GM19467 (cell line): ENCODE data around the gene BICRAL.

Experiments used
- ATAC-seq: cut with Tn5 transposase; IDR thresholded peaks from one replicate; pipeline ENCODE4 v1.9.1; 2021; ENCODE audit warnings: mild to moderate bottlenecking, moderate library complexity; ENCODE audit not compliant: unreplicated experiment

The BICRAL gene

DNA sequence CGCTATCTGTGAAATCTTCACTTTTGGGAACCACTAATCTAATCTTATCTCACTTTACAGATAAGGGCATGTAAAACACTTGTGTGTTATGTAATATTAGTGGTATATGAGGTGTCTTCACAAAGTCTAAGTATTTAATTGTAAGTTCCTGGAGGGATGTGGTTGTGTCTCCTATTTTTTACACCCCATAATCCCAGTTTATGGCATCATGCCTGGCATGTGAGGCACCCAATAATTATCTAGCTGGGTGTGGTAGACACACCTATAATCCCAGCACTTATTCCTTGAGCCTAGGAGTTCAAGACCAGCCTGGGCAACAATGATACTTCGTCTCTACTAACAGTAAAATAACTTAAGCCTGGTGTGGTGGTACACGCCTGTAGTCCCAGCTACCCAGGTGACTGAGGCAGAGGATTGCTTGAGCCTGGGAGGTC lies 19.4 kb upstream of the BICRAL start:
- no peak for ATAC-seq

DNA sequence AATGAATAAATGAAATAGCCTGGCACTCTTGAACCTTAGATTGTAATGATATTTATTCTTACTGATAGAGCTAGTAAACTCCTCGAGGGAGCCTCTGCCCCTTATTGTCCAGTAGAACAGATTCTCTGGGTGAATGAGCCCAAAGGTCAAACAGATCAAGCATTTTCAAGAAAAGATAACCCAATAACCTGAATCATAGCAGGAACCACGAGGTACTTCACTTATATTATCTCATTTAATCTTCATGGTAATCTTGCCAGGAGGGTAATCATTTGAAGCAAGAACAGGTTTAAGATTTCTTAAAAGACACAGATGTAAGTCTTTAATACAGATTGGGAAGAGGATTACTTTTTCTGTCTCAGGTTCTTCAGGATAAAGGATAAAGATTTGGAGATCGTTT lies 18.9 kb upstream of the BICRAL start:
- no peak for ATAC-seq

DNA sequence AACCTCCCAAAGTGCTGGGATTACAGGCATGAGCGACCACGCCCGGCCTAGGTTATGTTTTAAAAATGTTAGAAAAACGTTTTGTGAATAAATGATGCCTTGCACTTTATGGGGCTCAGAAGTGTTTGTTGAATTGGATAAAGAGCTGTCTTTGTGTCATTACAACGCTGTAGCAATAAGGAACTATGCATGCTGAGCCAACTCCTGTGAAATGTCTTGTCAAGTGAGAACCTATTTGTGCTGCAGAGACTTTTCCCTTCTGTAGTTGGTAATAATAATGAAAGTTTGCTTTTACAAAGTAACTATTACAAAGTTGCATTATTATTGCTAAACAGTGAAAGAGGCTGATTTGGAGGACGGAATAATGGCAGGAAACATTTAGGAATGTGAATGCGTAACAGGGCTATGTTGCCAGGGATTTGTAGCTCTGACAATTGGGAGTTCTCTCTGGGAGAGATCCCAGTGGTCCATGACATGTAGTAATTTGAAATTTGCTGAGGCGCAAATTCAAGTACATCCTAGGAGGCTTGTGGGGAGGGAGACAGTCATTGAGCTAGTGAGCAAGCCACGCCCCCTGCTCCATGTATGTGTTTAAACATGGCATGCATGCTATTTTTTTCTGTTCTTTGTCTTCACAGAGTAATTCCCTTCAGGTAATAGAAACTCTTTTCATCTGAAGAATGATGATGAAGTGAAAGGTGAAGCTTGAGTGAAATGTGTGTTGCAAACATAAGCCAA lies 16.8 kb upstream of the BICRAL start:
- ATAC-seq, result no peak

DNA sequence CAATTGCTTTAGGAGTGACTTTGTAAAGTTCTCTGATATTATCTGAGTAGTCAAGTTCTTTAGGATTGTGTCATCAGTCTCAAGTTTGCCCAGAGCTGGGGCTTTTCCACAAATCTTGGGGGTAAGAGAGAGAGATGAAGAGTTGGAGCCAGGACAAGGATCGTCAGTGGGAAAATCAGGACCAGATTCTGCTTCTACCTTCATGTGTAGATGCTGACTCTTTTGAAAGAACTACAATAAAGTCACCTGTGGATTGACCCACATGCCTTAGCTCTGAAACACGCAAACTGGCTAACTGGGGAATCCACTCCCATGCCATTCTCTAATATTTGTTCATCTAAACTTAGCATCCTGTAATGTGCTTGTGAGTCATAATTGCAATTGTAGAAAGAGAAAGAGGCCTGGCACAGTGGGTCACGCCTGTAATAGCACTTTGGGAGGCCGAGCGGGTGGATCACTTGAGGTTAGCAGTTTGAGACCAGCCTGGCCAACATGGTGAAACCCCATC lies 15.6 kb upstream of the BICRAL start:
- ATAC-seq, result no peak

DNA sequence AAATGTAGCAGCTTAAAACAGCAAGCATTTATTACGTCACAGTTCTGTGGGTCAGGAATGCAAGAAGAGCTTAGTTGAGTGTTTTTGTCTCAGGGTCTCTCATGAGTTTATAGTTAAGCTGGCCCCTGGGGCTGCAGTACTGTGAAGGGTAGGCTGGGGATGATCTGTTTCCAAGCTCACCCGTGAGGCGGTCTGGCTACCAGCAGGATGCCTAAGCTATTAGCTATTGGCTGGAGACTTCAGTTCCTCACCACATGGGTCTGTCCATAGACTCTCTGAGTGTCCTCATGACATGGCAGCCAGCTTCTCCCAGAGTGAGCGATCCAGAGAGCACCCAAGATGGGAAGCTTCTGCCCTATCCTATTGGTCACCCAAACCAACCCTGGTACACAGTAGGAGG lies 12.8 kb upstream of the BICRAL start:
- no peak for ATAC-seq

DNA sequence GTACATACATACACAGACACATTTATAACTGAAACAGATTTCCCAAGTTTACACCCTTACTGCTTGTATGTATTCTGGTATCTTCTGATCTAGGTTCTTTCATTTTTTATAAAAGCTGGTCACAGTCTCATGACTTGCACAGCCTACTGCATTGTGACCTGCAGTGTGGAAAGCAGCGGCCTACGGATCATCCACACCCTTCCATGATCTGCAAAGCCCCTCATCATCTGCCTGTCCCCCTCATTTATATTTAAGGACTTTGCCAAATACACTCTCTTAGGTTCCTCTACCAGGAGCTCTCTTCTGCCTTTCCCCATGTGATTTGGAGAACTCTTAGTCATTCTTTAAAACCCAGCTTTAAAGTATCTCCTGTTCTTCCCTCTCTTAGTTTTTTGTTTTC lies 12.0 kb upstream of the BICRAL start:
- no peak for ATAC-seq

DNA sequence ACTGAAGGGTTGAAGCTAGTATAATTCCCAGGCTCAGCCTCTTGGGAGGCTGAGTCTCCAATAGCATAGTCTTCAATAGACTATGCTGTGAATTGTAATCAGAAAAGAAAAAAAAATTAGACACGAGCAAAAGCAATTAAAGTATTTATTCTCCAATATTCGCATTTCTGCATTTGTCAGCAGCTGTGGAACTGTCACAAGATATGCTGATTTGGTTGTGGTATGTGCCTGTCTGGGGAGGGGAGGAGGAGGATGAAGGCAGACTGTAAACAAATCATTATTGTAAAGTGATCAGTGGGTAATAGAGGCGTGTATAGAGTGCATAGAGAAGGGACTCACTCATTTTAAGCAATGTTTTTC lies 10.1 kb upstream of the BICRAL start:
- peak; percentile 17 for ATAC-seq

DNA sequence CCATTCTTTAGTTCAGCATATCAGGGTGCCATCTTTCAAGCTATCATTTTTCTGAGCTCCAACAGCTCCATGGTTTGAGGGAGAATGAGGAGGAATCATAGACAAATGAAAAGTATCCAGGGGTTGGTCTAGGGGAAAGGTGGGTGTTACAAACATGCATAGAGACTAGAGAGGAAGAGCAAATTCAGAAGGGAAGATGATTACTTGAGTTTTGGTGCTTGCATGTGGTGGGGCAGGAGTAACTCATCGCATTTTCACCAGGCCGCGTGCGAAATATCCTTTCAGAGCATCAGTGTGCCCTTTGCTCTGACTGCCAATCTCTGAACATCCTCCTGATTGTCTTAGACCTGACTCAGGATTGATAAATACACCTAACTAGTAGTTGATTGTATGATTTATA lies 7.7 kb upstream of the BICRAL start:
- ATAC-seq, result no peak

DNA sequence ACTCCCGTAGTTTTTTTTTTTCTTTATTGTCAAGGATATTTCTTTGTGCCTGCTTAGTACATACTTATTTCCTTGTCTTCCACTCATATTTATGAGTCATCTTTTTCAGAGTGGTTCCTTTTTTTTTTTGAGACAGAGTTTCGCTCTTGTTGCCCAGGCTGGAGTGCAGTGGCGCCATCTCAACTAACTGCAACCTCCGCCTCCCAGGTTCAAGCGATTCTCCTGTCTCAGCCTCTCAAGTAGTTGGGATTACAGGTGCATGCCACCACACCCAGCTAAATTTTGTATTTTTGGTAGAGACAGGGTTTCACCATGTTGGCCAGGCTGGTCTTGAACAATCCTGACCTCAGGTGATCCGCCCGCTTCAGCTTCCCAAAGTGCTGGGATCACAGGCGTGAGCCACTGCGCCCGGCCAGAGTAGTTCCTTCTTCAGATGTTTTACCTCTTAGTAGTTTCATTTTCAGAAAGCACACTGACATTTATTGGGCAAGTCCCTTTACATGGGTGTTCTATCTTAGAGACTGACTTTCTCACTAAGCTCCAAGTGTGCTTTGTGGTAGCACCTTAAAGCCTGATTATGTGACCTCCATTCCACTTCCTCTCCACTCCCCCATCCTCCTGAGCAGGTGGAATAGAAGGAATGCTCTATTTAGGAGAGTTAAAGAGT lies 6.9 kb upstream of the BICRAL start:
- peak; percentile 45 for ATAC-seq

DNA sequence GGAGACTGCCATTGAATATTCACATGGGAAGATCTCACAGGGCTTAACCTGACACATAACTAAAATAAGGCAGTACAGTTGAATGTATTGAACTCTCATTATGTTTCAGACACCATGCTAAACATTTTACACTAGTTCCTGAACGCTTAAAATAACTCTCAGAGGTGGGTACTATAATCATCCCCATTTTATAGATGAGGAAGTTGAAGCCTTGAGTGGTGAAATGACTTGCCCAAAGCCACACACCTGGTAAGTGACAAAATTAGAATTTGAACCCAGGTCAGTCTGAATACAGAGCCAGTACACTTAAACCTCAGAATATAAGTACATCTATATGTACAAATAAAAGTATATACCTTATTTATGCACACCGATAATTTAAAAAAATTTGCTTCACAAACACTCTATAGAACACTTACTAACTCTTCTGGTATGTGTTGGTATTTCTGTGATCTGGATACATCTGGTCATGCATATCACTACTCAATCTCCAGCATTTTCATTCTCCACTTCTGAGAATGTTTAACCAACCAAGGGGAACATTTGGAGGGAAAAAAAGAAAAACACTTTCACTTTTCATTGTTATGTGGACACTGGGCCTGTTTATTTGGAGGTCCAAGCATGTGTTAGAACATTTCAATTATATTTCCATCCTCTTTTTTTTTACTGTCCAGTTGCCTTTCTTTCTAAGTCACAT lies 4.6 kb upstream of the BICRAL start:
- ATAC-seq, result no peak

DNA sequence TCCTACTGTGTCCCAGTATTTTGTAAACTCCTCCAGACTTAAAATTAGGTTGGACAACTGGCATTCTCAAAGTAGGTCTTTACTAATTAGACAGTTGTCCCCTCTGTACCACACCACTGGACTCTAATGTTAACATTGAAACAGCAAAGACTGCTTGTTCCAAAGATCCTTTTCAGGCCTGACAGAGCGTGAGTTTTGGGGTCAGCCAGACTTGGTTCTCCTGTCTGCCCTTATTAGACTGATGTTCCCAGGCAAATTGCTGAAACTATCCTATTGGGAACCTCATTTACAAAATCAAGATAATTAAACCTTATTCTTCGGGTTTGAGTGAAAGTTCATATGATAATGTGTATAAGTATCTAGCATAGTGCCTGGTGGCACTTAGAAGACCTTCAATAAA lies 3.7 kb upstream of the BICRAL start:
- no peak for ATAC-seq

DNA sequence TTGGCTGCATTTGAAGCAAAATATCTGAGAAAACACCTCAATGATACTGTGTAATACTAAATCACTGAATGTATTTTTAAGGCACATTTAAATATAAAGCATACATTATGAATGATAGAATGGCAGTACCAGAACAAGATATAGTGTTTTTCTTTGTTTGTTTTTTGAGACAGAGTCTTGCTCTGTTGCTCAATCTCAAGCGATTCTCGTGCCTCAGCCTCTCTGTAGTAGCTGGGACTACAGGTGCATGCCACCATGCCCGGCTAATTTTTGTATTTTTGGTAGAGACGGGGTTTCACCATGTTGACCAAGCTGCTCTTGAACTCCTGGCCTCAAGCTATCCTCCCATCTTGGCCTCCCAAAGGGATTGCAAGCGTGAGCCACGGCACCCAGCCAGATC lies 2.3 kb upstream of the BICRAL start:
- no peak for ATAC-seq

DNA sequence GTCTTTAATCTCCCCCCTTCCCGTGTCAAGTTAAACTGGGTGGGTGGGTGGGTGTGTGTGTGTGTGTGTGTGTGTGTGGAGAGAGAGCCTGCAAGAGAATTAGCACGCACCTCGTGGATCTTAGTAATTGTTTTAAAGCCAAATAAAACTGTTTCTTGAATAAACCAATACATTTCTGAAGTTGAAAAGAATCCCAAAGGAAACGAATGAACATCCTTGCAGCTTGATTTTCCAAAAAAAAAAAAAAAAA lies 381 bp upstream of the BICRAL start:
- ATAC-seq, result no peak

DNA sequence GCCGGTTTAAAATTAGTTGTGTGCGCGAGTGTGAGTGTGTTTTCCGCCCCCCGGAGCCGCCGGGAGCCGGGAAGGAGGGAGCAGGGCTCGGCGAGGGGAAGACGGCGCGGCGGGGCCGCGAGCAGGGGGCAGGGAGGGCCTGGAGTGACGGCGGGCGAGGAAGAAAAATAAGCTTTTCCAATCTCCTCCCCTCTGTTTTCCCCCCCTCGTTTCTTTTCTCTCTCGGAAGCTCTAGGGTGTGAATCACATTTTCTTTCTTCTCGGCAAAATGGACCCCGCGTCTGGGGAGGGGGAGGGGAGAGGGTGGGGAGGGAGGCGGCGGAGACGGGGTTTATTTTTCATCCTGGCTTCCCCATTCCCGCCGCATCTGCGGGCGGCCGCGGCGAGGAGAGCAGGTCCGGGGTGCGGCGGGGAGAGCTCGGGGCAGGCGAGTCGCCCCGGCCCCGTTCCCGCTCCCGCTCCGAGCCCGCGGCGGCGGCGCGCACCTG lies 881 bp downstream of the BICRAL start:
- no peak for ATAC-seq

DNA sequence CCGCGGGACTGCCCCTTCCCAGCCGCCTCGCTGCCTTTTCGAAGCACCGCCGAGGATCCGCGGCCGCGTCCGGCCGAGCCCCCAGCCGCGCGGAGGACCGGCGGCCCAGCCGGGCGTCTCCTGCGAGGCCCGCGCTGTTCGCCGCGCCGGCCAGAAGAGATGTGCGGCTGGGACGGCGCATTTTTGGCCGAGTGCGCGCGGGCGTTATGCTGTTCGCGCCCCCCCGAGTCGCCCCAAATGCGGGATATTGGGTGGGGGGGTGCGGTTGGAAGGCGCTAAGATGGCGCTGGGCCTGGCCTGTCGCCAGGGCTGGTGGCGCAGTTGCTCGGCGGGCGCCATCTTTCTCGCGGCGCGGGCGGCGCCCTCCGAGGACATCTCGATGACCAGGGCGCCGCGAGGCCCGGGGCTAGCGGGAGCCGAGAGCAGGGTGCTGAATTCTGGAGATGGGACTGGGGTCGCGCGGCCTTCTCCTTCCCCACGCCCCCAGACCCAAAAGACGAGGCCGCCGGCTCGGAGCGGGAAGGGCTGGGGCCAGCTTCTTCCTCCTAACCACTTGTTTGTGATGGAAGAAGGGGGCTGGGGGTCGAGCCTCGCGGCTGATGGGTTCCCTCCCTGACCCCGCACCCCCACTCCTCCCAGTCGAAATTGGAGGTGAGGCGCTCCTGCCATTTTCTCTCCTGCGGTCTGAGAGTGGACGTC lies 1.5 kb downstream of the BICRAL start:
- ATAC-seq, result no peak

DNA sequence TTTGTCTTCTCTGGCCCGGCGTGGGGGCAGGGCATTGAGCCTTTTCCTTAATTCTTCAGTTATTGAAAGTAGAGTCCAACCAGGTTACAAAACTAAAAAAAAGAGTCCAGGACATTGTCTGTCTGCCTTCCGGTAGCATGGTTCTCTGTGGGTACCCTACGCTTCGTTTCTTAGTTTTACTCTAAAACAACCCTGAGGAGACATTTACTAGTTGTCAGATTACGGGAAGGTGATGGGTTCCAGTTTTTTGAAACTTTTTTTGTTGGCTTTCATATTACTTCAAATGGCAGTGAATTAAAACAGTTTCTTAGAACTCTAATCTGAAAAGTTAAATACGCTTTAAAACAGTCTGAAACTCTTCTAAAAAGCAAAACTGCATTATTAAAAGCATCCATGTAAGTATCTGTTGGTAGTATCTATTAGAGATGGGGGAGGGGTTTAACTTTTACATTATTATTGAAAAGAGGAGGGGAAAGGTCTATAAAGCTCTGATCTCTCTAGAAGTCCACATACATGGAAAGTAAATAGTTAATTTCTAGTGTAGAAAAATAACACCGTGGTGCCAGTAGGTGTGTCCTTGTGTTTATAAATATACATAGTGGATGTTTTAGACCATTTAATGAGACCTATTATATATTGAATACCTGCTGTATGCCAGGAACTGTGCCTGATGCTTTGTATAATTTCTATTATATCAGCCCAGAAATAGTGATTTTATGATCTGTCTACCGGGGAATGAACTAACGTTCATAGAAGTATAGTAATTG lies 2.2 kb downstream of the BICRAL start:
- no peak for ATAC-seq

DNA sequence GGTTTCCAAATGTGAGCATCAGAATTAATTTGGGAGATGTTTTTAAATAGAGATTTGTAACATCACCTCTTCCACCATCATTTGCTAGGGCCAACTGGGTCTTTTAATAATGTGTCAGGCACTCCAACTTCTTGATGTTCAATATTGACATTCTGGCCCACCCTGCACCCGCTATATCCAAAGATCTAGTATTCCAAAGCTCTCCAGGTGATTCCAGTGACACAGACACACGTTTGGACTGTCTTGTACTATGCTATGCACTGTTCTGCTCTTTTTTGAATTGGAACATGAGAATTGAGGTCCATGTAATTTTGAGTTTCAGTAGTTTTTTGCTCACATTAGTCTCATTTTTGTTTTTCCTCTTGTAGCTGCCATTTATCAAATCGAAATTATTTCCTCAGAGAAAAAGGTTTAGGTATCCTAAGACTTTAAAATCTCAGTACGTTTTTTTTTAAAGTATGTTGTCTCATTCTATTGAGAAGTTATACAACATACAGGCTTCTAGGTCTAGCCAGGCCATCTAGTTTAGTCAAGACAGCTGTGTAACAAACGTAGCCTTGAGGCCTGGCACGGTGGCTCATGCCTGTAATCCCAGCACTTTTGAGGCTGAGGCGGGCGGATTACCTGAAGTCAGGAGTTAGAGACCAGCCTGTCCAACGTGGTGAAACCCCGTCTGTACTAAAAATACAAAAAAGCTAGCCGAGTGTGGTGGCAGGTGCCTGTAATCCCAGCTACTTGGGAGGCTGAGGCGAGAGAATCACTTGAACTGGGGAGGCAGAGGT lies 3.1 kb downstream of the BICRAL start:
- no peak for ATAC-seq

DNA sequence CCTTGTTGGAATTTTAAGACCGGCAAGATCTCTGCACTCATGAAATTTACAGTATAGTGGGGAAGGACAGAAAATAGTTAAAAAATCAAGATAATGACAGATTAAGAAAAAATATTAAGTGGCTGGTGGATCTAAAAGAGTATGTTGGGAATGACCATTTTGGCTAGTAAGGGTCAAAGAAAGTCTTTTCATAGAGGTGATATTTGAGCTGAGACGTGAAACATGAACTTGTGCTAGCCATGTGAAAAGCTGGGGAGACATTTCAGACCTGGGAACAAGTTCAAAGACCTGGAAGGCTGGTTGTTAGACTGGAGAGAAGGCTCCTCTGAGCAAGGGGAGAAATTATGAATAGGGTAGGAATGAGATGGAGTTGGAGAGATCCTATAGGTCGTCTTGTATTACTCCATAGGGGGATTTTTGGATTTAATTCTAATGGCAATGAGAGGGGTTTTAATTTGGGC lies 4.7 kb downstream of the BICRAL start:
- ATAC-seq, result no peak

DNA sequence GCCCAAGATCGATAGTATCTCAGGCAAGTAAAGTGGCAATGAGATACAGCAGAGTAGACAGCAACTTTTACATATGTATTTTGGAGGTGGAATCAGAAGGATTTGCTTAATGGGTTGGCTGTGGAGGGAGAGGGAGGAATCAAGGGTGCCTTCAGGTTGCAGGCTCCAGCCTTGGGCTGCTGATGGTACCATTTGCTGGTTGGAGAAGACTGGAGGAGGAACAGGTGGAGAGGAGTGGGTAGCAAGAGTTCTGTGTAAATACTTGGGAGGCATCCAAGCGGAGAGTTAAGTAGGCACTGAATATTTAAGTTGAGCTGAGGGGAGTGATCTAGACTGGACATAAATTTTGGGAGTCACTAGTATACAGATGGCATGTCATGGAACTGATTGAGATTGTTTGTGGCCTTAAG lies 5.2 kb downstream of the BICRAL start:
- ATAC-seq, result no peak

DNA sequence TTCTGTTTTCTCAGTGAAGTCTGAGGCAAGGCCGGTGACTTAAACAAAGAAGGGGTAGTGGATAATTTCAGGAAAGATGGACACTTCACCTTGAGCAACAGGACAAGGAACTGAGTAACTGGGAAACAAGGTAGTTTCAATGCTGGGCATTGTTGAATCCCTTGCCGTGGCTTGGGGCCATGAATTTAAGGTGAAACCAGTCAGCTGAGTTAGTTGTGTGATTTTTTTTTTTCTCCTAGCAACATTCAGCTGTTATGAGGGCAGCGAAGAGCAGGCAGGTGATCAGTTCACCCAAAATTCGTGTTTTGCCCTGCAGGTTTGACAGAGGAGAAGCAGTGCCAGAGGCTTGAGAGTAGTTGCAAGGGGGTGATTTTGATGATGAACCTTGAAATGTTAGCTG lies 6.8 kb downstream of the BICRAL start:
- no peak for ATAC-seq
